Kidney (tissue), 14 donors: ENCODE measurements around the gene SPTY2D1. TPM values are rescaled to one million over a fixed set of nuclear protein-coding genes. Genes with fewer than 3 reads are reported as not detected.
"Not testable (repeated sequence)": the region's sequence is repeated elsewhere in the genome, so short reads cannot be mapped to it uniquely, and the experiment has no call there.

Experiments
- DNase-seq, 5 donors: peaks; one replicate each; pipeline ENCODE4 v3.0.0-alpha.2; 2013 to 2020
- FAIRE-seq: peaks from 2 replicates; lab custom pipeline; 2012; peaks lifted over from hg19 to GRCh38; lab: Jason Lieb, UNC
- H3K27ac ChIP-seq, 2 donors: one replicate each; pipeline ENCODE4 v1.7.0; 2013; ENCODE audit warnings: low read depth in 2 of 2, low read length in 2 of 2, inconsistent platforms in 1 of 2
- H3K27me3 ChIP-seq: one replicate; pipeline ENCODE4 v1.7.1; 2013; ENCODE audit warnings: low read length, inconsistent platforms; ENCODE audit not compliant: control insufficient read depth, insufficient read depth
- H3K36me3 ChIP-seq, 3 donors: one replicate each; pipeline versions ENCODE4 v1.7.0 to v1.7.1; 2013; ENCODE audit warnings: low read length in 3 of 3, control low read depth in 1 of 3, inconsistent platforms in 1 of 3; ENCODE audit not compliant: insufficient read depth in 3 of 3, control insufficient read depth in 2 of 3
- H3K4me1 ChIP-seq, 3 donors: one replicate each; pipeline versions ENCODE4 v1.7.0 to v1.7.1; 2013; ENCODE audit warnings: low read length in 3 of 3, inconsistent platforms in 1 of 3, low read depth in 1 of 3; ENCODE audit not compliant: control insufficient read depth in 2 of 3, insufficient read depth in 2 of 3
- H3K4me3 ChIP-seq, 3 donors: one replicate each; pipeline versions ENCODE4 v1.7.0 to v1.8.1; 2013; ENCODE audit warnings: low read length in 3 of 3, control low read depth in 1 of 3, inconsistent platforms in 1 of 3
- H3K9ac ChIP-seq, 3 donors: one replicate each; pipeline versions ENCODE4 v1.7.0 to v1.7.1; 2013; ENCODE audit warnings: low read length in 3 of 3, control low read depth in 1 of 3, inconsistent platforms in 1 of 3
- H3K9me3 ChIP-seq, 3 donors: one replicate each; pipeline versions ENCODE4 v1.7.0 to v1.7.1; 2013; ENCODE audit warnings: low read length in 3 of 3, control low read depth in 1 of 3, inconsistent platforms in 1 of 3; ENCODE audit not compliant: control insufficient read depth in 2 of 3, insufficient read depth in 1 of 3
- intact Hi-C: fragments of 100-400 bp; cut with DNase I; formaldehyde crosslinking; loops from one replicate; pipeline ENCODE4 v1.11.1; 2022
- polyA plus RNA-seq: library from polyadenylated mRNA; stranded (reverse); fragments of 350-450 nt; fragmentation: Illumina TruSeq; extraction: RNeasy Lipid Tissue Mini Kit (QIAGEN cat#74804); gene quantifications from one replicate; pipeline ENCODE4 v1.2.3, GENCODE V29; 2014; ENCODE audit warnings: low read depth, low replicate concordance; ENCODE audit not compliant: insufficient read depth
- total RNA-seq: library from RNA; stranded (reverse); fragmentation: NEBNext Ultra II Directional; extraction: Animal tissue kit (Norgen Biotek cat#: 25700); gene quantifications from one replicate; pipeline ENCODE4 v1.2.1, GENCODE V29; 2021
- TF ChIP-seq, protein P1 (sequence below): IDR thresholded peaks from 3 replicates; pipeline ENCODE4 v1.5.1; 2012; ENCODE audit warnings: mild to moderate bottlenecking, moderate library complexity, borderline replicate concordance; ENCODE audit not compliant: insufficient read depth; ENCODE audit errors: extremely low read depth
- donor health status: control.
- donor health status: control.
- donor health status: control.
- donor health status: control.
- donor health status: control.
- donor health status: DM: yes; HTN: yes; CAD: no.
- donor health status: Normal renal cell carcinoma (clear cell type).

Gene SPTY2D1
- total and polyA plus RNA-seq, 2 donors from 2014 or later, result 4.8 to 21.9 TPM

- FAIRE-seq (no peak), DNase-seq (peak in 1 of 5 donors; percentile 28)
- no peaks in the 10 kb centered on the region for H3K4me1 ChIP-seq
- no peaks in the 10 kb centered on the region for H3K9me3 ChIP-seq
- no peak overlapping the region for H3K4me3 ChIP-seq
- no peaks in the 10 kb centered on the region for H3K36me3 ChIP-seq
- H3K9ac ChIP-seq, result no peak overlapping the region
- H3K27ac ChIP-seq, result no peak overlapping the region
- intact Hi-C loops, result no loop called here
- TF ChIP-seq, protein P1, sequence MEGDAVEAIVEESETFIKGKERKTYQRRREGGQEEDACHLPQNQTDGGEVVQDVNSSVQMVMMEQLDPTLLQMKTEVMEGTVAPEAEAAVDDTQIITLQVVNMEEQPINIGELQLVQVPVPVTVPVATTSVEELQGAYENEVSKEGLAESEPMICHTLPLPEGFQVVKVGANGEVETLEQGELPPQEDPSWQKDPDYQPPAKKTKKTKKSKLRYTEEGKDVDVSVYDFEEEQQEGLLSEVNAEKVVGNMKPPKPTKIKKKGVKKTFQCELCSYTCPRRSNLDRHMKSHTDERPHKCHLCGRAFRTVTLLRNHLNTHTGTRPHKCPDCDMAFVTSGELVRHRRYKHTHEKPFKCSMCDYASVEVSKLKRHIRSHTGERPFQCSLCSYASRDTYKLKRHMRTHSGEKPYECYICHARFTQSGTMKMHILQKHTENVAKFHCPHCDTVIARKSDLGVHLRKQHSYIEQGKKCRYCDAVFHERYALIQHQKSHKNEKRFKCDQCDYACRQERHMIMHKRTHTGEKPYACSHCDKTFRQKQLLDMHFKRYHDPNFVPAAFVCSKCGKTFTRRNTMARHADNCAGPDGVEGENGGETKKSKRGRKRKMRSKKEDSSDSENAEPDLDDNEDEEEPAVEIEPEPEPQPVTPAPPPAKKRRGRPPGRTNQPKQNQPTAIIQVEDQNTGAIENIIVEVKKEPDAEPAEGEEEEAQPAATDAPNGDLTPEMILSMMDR, result no peak
- no peaks in the 10 kb centered on the region for H3K27me3 ChIP-seq
These were observed 43.4 kb upstream of the SPTY2D1 start for GRCh38 chr11:18677560-18677959.

DNA sequence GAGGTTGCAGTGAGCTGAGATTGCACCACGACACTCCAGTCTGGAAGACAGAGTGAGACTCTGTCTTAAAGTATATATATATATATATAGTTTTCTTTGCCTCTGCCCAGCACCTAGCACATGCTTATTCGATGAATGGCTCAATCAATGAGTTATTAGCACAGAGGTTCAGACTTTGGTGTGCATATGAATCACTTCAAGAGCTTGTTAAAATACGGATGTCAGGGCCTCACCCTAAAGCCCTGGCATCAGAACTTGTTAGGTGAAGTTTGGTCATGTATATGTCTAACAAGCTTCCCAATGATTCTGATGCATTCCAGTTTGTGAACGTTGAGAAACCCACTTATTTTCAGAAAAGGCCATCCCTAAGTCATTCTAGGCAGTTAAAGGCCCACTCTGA lies 42.7 kb upstream of the SPTY2D1 start:
- TF ChIP-seq, protein P1, result no peak
- no peaks in the 10 kb centered on the region for H3K4me1 ChIP-seq
- no peak for DNase-seq
- no peaks in the 10 kb centered on the region for H3K27me3 ChIP-seq
- H3K9me3 ChIP-seq, result no peaks in the 10 kb centered on the region
- intact Hi-C loops, result no loop called here
- H3K4me3 ChIP-seq, result no peak overlapping the region
- H3K27ac ChIP-seq, result no peak overlapping the region
- H3K36me3 ChIP-seq, result no peaks in the 10 kb centered on the region
- H3K9ac ChIP-seq, result no peak overlapping the region
- no peak for FAIRE-seq

GRCh38 chr11:18672209-18672608 lies 38.1 kb upstream of the SPTY2D1 start:
- H3K27ac ChIP-seq, H3K4me3 ChIP-seq, intact Hi-C loops, H3K4me1 ChIP-seq, H3K9ac ChIP-seq, H3K27me3 ChIP-seq, H3K9me3 ChIP-seq, H3K36me3 ChIP-seq, DNase-seq, FAIRE-seq: not testable (repeated sequence)

- peaks cover 0 to 2% (median 0%) of the 10 kb centered on the region in 3 donors for H3K4me1 ChIP-seq
These were observed 37.1 kb upstream of the SPTY2D1 start for GRCh38 chr11:18671246-18671645.

More at GRCh38 chr11:18671246-18671645, 37.1 kb upstream of the SPTY2D1 start:
- FAIRE-seq (no peak), DNase-seq (no peak)
- Histone ChIP-seq H3K36me3 (no peaks in the 10 kb centered on the region), H3K27ac (no peak overlapping the region), H3K9me3 (no peaks in the 10 kb centered on the region), H3K27me3 (no peaks in the 10 kb centered on the region), H3K9ac (no peak overlapping the region), H3K4me3 (no peak overlapping the region)
- TF ChIP-seq, protein P1, result no peak
- intact Hi-C loops, result no loop called here
